HepG2 (cell line): Measurements from ENCODE around the gene GDI1. TPM values are rescaled to one million over a fixed set of nuclear protein-coding genes. Genes with fewer than 3 reads are reported as not detected.
A peak's percentile ranks its signal among the peaks of the same experiment; 100 is the strongest.

ENCODE experiments used
- ATAC-seq: fragments of 200-7000 bp; cut with Tn5 transposase; 3 replicates; pipeline ENCODE4 v1.9.1; 2020; ENCODE audit warnings: mild to moderate bottlenecking, moderate library complexity
- BruUV-seq: library from RNA; stranded (reverse); fragments of 400-500 nt; replicated peaks from 2 replicates; lab custom pipeline; 2021; lab: Mats Ljungman, UMichigan
- CTCF ChIA-PET: fragments of 300-600 bp; formaldehyde crosslinking; extraction: SDS; loops from one replicate; lab custom pipeline; 2021; ENCODE audit warnings: low total read pairs, inconsistent platforms, low intra/inter-chr PET ratio; lab: Yijun Ruan, JAX
- POLR2A ChIA-PET: fragments of 350-600 bp; sonication (Branson Sonifier 250); formaldehyde crosslinking; loops from one replicate; lab custom pipeline; 2020; ENCODE audit warnings: antibody characterized with exemption, inconsistent platforms; lab: Yijun Ruan, JAX
- DNase-seq: peaks from one replicate; pipeline ENCODE4 v3.0.0-alpha.2; 2015; ENCODE audit warnings: low spot score
- FAIRE-seq: peaks from 3 replicates; lab custom pipeline; 2011; peaks lifted over from hg19 to GRCh38; lab: Jason Lieb, UNC
- H2AFZ ChIP-seq: one replicate; pipeline ENCODE4 v1.6.1; 2011; ENCODE audit warnings: low read length, inconsistent platforms
- H3K27ac ChIP-seq: fragments of 300-600 bp; 3 replicates; pipeline ENCODE4 v1.8.0; 2011; ENCODE audit warnings: mixed run types, mild to moderate bottlenecking, mixed read lengths, low read length, inconsistent platforms; ENCODE audit not compliant: insufficient read depth; ENCODE audit errors: extremely low read length
- H3K27me3 ChIP-seq, 2 experiments: fragments of 200-600 bp in 1 of 2; 2 replicates in 1 of 2; 3 replicates in 1 of 2; pipeline versions ENCODE4 v1.6.0 to v1.8.0; 2011; ENCODE audit warnings: low read length in 2 of 2, mild to moderate bottlenecking in 2 of 2, moderate library complexity in 2 of 2, inconsistent platforms in 1 of 2; ENCODE audit not compliant: insufficient read depth in 2 of 2, control insufficient read depth in 1 of 2
- H3K36me3 ChIP-seq, 2 experiments: fragments of 200-600 bp in 1 of 2; replicated peaks in 1 of 2; 2 replicates in 1 of 2; 3 replicates in 1 of 2; pipeline versions ENCODE4 v1.5.1 to v1.8.0; 2011; ENCODE audit warnings: low read length in 2 of 2, inconsistent platforms in 1 of 2; ENCODE audit not compliant: insufficient read depth in 2 of 2, control insufficient read depth in 1 of 2
- H3K4me1 ChIP-seq: 2 replicates; pipeline ENCODE4 v1.5.1; 2012; ENCODE audit warnings: low read length, inconsistent platforms; ENCODE audit not compliant: insufficient read depth
- H3K4me2 ChIP-seq: 2 replicates; pipeline ENCODE4 v1.6.0; 2011; ENCODE audit warnings: low read depth, low read length, inconsistent platforms
- H3K4me3 ChIP-seq, 3 experiments: fragments of 200-600 bp in 1 of 3; sonication (generic), shearing (Covaris generic) in 1 of 3; replicated peaks in 1 of 3; 2 replicates each; pipeline ENCODE4 v1.5.1; 2011 to 2016; ENCODE audit warnings: low read length in 3 of 3, inconsistent platforms in 2 of 3, low read depth in 2 of 3, mild to moderate bottlenecking in 2 of 3, control low read depth in 1 of 3, mixed read lengths in 1 of 3; ENCODE audit not compliant: insufficient read depth in 1 of 3
- H3K79me2 ChIP-seq: one replicate; pipeline ENCODE4 v1.6.1; 2011; ENCODE audit warnings: low read length, inconsistent platforms; ENCODE audit not compliant: insufficient read depth
- H3K9ac ChIP-seq: 2 replicates; pipeline ENCODE4 v1.6.0; 2011; ENCODE audit warnings: mild to moderate bottlenecking, low read depth, low read length, inconsistent platforms; ENCODE audit not compliant: insufficient read depth
- H3K9me3 ChIP-seq: 2 replicates; pipeline ENCODE4 v1.5.1; 2012; ENCODE audit warnings: mild to moderate bottlenecking, low read length
- H4K20me1 ChIP-seq: 2 replicates; pipeline ENCODE4 v1.6.0; 2011; ENCODE audit warnings: inconsistent platforms, mild to moderate bottlenecking, low read length, moderate library complexity; ENCODE audit not compliant: insufficient read depth
- AFF4 ChIP-seq: sonication (generic); formaldehyde crosslinking; IDR thresholded peaks from 2 replicates; pipeline ENCODE4 v1.4.0; 2020; ENCODE audit warnings: missing genetic modification reagents
- BRCA1 ChIP-seq: sonication (generic); formaldehyde crosslinking; IDR thresholded peaks from 2 replicates; pipeline ENCODE4 v1.4.0; 2020; ENCODE audit warnings: missing genetic modification reagents
- GLI4 ChIP-seq: sonication (generic); formaldehyde crosslinking; IDR thresholded peaks from 2 replicates; pipeline ENCODE4 v1.5.1; 2020; ENCODE audit warnings: missing genetic modification reagents, mild to moderate bottlenecking, moderate library complexity, borderline replicate concordance
- KAT7 ChIP-seq: IDR thresholded peaks from 2 replicates; pipeline ENCODE4 v1.6.1; 2018; ENCODE audit warnings: borderline replicate concordance, missing compliant biosample characterization
- PAF1 ChIP-seq: IDR thresholded peaks from 2 replicates; pipeline ENCODE4 v1.6.1; 2016; ENCODE audit warnings: missing genetic modification reagents, missing compliant biosample characterization
- PRDM4 ChIP-seq: sonication (generic); formaldehyde crosslinking; IDR thresholded peaks from 2 replicates; pipeline ENCODE4 v1.9.0; 2021; ENCODE audit warnings: missing genetic modification reagents, borderline replicate concordance
- PRMT3 ChIP-seq: sonication (generic); formaldehyde crosslinking; IDR thresholded peaks from 2 replicates; pipeline ENCODE4 v1.8.1; 2022; ENCODE audit warnings: low read depth, mild to moderate bottlenecking, moderate library complexity, missing genetic modification reagents, borderline replicate concordance
- RARG ChIP-seq: sonication (generic); formaldehyde crosslinking; IDR thresholded peaks from 2 replicates; pipeline ENCODE4 v1.4.0; 2020; ENCODE audit warnings: low read depth, mild to moderate bottlenecking, missing genetic modification reagents
- REL ChIP-seq: sonication (generic); formaldehyde crosslinking; conservative IDR thresholded peaks from 2 replicates; pipeline ENCODE4 v1.8.0; 2022; ENCODE audit warnings: mild to moderate bottlenecking, missing genetic modification reagents, moderate library complexity
- ZBTB42 ChIP-seq: sonication (generic); formaldehyde crosslinking; IDR thresholded peaks from 2 replicates; pipeline ENCODE4 v1.5.0; 2020; ENCODE audit warnings: mild to moderate bottlenecking, missing genetic modification reagents
- ZIK1 ChIP-seq: sonication (generic); formaldehyde crosslinking; IDR thresholded peaks from 2 replicates; pipeline ENCODE4 v1.5.0; 2020; ENCODE audit warnings: mild to moderate bottlenecking, low read depth, missing genetic modification reagents, borderline replicate concordance
- ZNF205 ChIP-seq: IDR thresholded peaks from 2 replicates; pipeline ENCODE4 v1.6.1; 2018; ENCODE audit warnings: missing biosample characterization, missing genetic modification reagents
- ZNF616 ChIP-seq: sonication (generic); formaldehyde crosslinking; IDR thresholded peaks from 2 replicates; pipeline ENCODE4 v1.5.0; 2020; ENCODE audit warnings: low read depth, mild to moderate bottlenecking, missing genetic modification reagents
- ZNF749 ChIP-seq: sonication (generic); formaldehyde crosslinking; IDR thresholded peaks from 2 replicates; pipeline ENCODE4 v1.8.0; 2022; ENCODE audit warnings: mild to moderate bottlenecking, missing genetic modification reagents, moderate library complexity, borderline replicate concordance
- WGBS: methylation state at CpG from one replicate; pipeline ENCODE4 v1.1.6; 2017; ENCODE audit warnings: low lambda C conversion rate; 5-methylcytosine and 5-hydroxymethylcytosine counted together
- in situ Hi-C: cut with HindIII; loops from 2 replicates; pipeline ENCODE4 v1.10.0; 2017; ENCODE audit warnings: low pct_unique_long_range_greater_than_20kb; ENCODE audit not compliant: extremely low pct_ligation_motif_present
- intact Hi-C: fragments of 100-400 bp; cut with micrococcal nuclease; formaldehyde crosslinking; loops from one replicate; pipeline ENCODE4 v1.10.0; 2022; ENCODE audit not compliant: unreplicated experiment
- polyA plus RNA-seq, 8 experiments: library from polyadenylated mRNA; depleted of rRNA in 3 of 8; stranded (reverse) in 7 of 8; unstranded in 1 of 8; fragments of >200 nt; fragmentation: Illumina TruSeq in 4 of 8; extraction: Trizol in 4 of 8; gene quantifications; 2 replicates each; pipeline versions ENCODE4 v1.2.1 to v1.2.3, GENCODE V29; 2011 to 2016; ENCODE audit warnings: low read depth in 4 of 8, missing spikeins in 1 of 8, mixed read lengths in 1 of 8; ENCODE audit not compliant: insufficient read depth in 1 of 8
- total RNA-seq, 5 experiments: library from RNA; depleted of rRNA; stranded (reverse); fragments of >200 nt; fragmentation: Illumina TruSeq; extraction: Trizol; gene quantifications; 2 replicates each; pipeline ENCODE4 v1.2.3, GENCODE V29; 2016; ENCODE audit warnings: low read depth in 1 of 5

The GDI1 gene
- total and polyA plus RNA-seq, 2 of the 13 experiments (the other 11 are each of a cell fraction or from before 2014, with no cell fraction given): 17.4 to 105 TPM

GRCh38 chrX:154428176-154429171 lies 8.5 kb upstream of the GDI1 start, which contains the start of gene ATP6AP1:
TSS of gene ATP6AP1 (plus strand) at chrX:154428677. CDS start at chrX:154428693, 16 bp downstream.
- peaks cover 33% of the 10 kb centered on the region for H3K4me1 ChIP-seq
- ATAC-seq (peak; percentile 99), DNase-seq (peak; percentile 85), FAIRE-seq (peak; percentile 80)
- H3K9ac ChIP-seq: peak within 1 kb of the TSS; percentile 70
- H2AFZ ChIP-seq: no peak within 1 kb of the TSS
- peak within 1 kb of the TSS; percentile 64 to 74 (median 72) for H3K4me3 ChIP-seq
- 4% methylated on average over 24 of the region's 87 CpGs for WGBS
- H3K36me3 ChIP-seq: no peaks in the 10 kb centered on the region; a peak in 1 of 5 replicates
- CTCF ChIA-PET: no interaction called here
- peak within 1 kb of the TSS; percentile 74 for H3K4me2 ChIP-seq
- intact Hi-C loops (no loop called here), in situ Hi-C loops (no loop called here)
- peaks cover 15% of the 10 kb centered on the region for H3K79me2 ChIP-seq
- BruUV-seq: no TSS peak
- no peaks in the 10 kb centered on the region for H3K9me3 ChIP-seq
- H3K27me3 ChIP-seq: no peaks in the 10 kb centered on the region
- POLR2A ChIA-PET: interaction anchor here (0.9 to 3.4 kb wide), 8 partner anchors 16 to 99 kb away, joined by 3 to 24 read pairs (median 6); partner anchors contain the start of genes DNASE1L1, FAM50A, PLXNA3 and RPL10
- H4K20me1 ChIP-seq: no peaks in the 10 kb centered on the region
- peak within 1 kb of the TSS; percentile 54 for H3K27ac ChIP-seq
- TF ChIP-seq BRCA1 (no peak), PAF1 (CRISPR knock-in tag) (no peak), ZIK1 (CRISPR knock-in tag) (no peak), ZNF205 (CRISPR knock-in tag) (no peak), KAT7 (CRISPR knock-in tag) (peak; percentile 77; the same call in 1 of the 2 replicates), ZBTB42 (no peak; the same call in 1 of the 2 replicates), AFF4 (CRISPR knock-in tag) (no peak), GLI4 (no peak), REL (CRISPR knock-in tag) (no peak), ZNF616 (no peak), ZNF749 (CRISPR knock-in tag) (no peak), PRDM4 (CRISPR knock-in tag) (no peak), RARG (CRISPR knock-in tag) (no peak), PRMT3 (CRISPR knock-in tag) (no peak)
